Right lung (tissue), 10 donors: ENCODE measurements around the gene LRRC45. TPM values are rescaled to one million over a fixed set of nuclear protein-coding genes. Genes with fewer than 3 reads are reported as not detected.
A peak's percentile ranks its signal among the peaks of the same experiment; 100 is the strongest.
"Not testable (repeated sequence)": the region's sequence is repeated elsewhere in the genome, so short reads cannot be mapped to it uniquely, and the experiment has no call there.

Source experiments
- DNase-seq, 2 donors: peaks; one replicate each; pipeline ENCODE4 v3.0.0-alpha.2; 2013
- long read RNA-seq, 8 donors: transcript quantifications; one replicate each; lab custom pipeline, GENCODE V29; 2026
- polyA plus RNA-seq, 5 donors: library from polyadenylated mRNA; unstranded; fragments of 120-200 nt; gene quantifications; one replicate each; pipeline versions ENCODE4 v1.2.1 to v1.2.3, GENCODE V29; 2013; ENCODE audit warnings: inconsistent platforms in 1 of 5, low replicate concordance in 1 of 5; ENCODE audit not compliant: insufficient read length in 5 of 5, insufficient read depth in 1 of 5

LRRC45 gene
- polyA plus RNA-seq, result 10 to 100 TPM; 11.4 to 24.3 (median 16.9) TPM
- long read RNA-seq, donor 1, partial matches to known transcripts, result 0 of 4 reads
- long read RNA-seq, donor 1, other reads (novel, unspliced or antisense), result 0 of 4 reads
- long read RNA-seq, donor 2, result 0 reads
- long read RNA-seq, donor 3, partial matches to known transcripts, result 73 of 93 reads
- long read RNA-seq, donor 3, other reads (novel, unspliced or antisense), result 18 of 93 reads
- long read RNA-seq, donor 4, partial matches to known transcripts, result 0 of 1 reads
- long read RNA-seq, donor 4, other reads (novel, unspliced or antisense), result 0 of 1 reads
- long read RNA-seq, donor 5, partial matches to known transcripts, result 0 of 1 reads
- long read RNA-seq, donor 5, other reads (novel, unspliced or antisense), result 0 of 1 reads
- long read RNA-seq, donor 6, partial matches to known transcripts, result 0 of 4 reads
- long read RNA-seq, donor 6, other reads (novel, unspliced or antisense), result 0 of 4 reads
- long read RNA-seq, donor 7, partial matches to known transcripts, result 0 of 2 reads
- long read RNA-seq, donor 7, other reads (novel, unspliced or antisense), result 0 of 2 reads
- long read RNA-seq, donor 8, partial matches to known transcripts, result 0 of 3 reads
- long read RNA-seq, donor 8, other reads (novel, unspliced or antisense), result 0 of 3 reads

GRCh38 chr17:82022981-82023446, at the start of gene LRRC45:
LRRC45 (plus strand) TSS chr17:82023305; CDS start chr17:82023644, 339 bp downstream.
- DNase-seq, result peak; percentile 99

- DNase-seq, result no peak
Measured at GRCh38 chr17:81973432-81973831, 49.7 kb upstream of the LRRC45 start.

- no peak for DNase-seq
Measured at GRCh38 chr17:81976332-81977210, 46.5 kb upstream of the LRRC45 start.

- DNase-seq, result peak; percentile 93
Measured at GRCh38 chr17:81977211-81977808, 45.8 kb upstream of the LRRC45 start, which contains the start of gene ASPSCR1. ASPSCR1 (plus strand) TSS chr17:81977629; CDS start chr17:81977647, 18 bp downstream.

GRCh38 chr17:81978524-81979298, 44.4 kb upstream of the LRRC45 start:
- no peak for DNase-seq

GRCh38 chr17:81980122-81980521, 43.0 kb upstream of the LRRC45 start:
- DNase-seq, result no peak

GRCh38 chr17:81980707-81981343, 42.3 kb upstream of the LRRC45 start:
- no peak for DNase-seq

- DNase-seq, result not testable (repeated sequence)
Measured at GRCh38 chr17:81981511-81981910, 41.6 kb upstream of the LRRC45 start.

GRCh38 chr17:81983011-81983638, 40.0 kb upstream of the LRRC45 start:
- no peak for DNase-seq

GRCh38 chr17:81983639-81984373, 39.3 kb upstream of the LRRC45 start:
- DNase-seq, result no peak

GRCh38 chr17:81984773-81985410, 38.2 kb upstream of the LRRC45 start:
- no peak for DNase-seq

GRCh38 chr17:81986606-81987005, 36.5 kb upstream of the LRRC45 start:
- no peak for DNase-seq

- no peak for DNase-seq
Measured at GRCh38 chr17:81987161-81987770, 35.8 kb upstream of the LRRC45 start.

GRCh38 chr17:81990836-81991683, 32.0 kb upstream of the LRRC45 start:
- no peak for DNase-seq

GRCh38 chr17:81991684-81992305, 31.3 kb upstream of the LRRC45 start:
- DNase-seq, result peak in 1 of 2 donors; percentile 71
